Astrocyte (in vitro differentiated cells and primary cell): ENCODE measurements around the gene CCL19. TPM values are rescaled to one million over a fixed set of nuclear protein-coding genes. Genes with fewer than 3 reads are reported as not detected.

Experiments
- DNase-seq: peaks from one replicate; pipeline ENCODE4 v3.0.0-alpha.2; 2010; ENCODE audit warnings: low read depth
- FAIRE-seq: peaks from 2 replicates; lab custom pipeline; 2011; peaks lifted over from hg19 to GRCh38; lab: Jason Lieb, UNC
- H2AFZ ChIP-seq: 2 replicates; pipeline ENCODE4 v1.6.0; 2012; ENCODE audit warnings: low read depth, low read length, inconsistent platforms
- H3K27ac ChIP-seq: 2 replicates; pipeline ENCODE4 v1.5.1; 2011; ENCODE audit warnings: low read depth, low read length, inconsistent platforms
- H3K27me3 ChIP-seq: 2 replicates; pipeline ENCODE4 v1.6.0; 2011; ENCODE audit warnings: low read length, inconsistent platforms; ENCODE audit not compliant: insufficient read depth
- H3K36me3 ChIP-seq: 2 replicates; pipeline ENCODE4 v1.5.1; 2011; ENCODE audit warnings: low read length, inconsistent platforms; ENCODE audit not compliant: insufficient read depth
- H3K4me1 ChIP-seq: 2 replicates; pipeline ENCODE4 v1.5.1; 2011; ENCODE audit warnings: low read length, inconsistent platforms; ENCODE audit not compliant: insufficient read depth
- H3K4me2 ChIP-seq: 2 replicates; pipeline ENCODE4 v1.6.0; 2012; ENCODE audit warnings: low read length, inconsistent platforms
- H3K4me3 ChIP-seq: 2 replicates; pipeline ENCODE4 v1.5.1; 2011; ENCODE audit warnings: low read depth, mild to moderate bottlenecking, low read length, inconsistent platforms; ENCODE audit not compliant: insufficient read depth
- H3K79me2 ChIP-seq: 2 replicates; pipeline ENCODE4 v1.6.0; 2012; ENCODE audit warnings: mild to moderate bottlenecking, low read length, inconsistent platforms; ENCODE audit not compliant: insufficient read depth
- H3K9ac ChIP-seq: 2 replicates; pipeline ENCODE4 v1.6.0; 2012; ENCODE audit warnings: mild to moderate bottlenecking, low read length, inconsistent platforms
- H3K9me3 ChIP-seq: 2 replicates; pipeline ENCODE4 v1.5.1; 2012; ENCODE audit warnings: low read depth, mild to moderate bottlenecking, low read length, inconsistent platforms; ENCODE audit not compliant: insufficient read depth
- H4K20me1 ChIP-seq: 2 replicates; pipeline ENCODE4 v1.6.0; 2012; ENCODE audit warnings: low read length, inconsistent platforms; ENCODE audit not compliant: insufficient read depth
- H3K27ac Mint-ChIP-seq: one replicate; pipeline ENCODE4 v1.8.0; 2021; ENCODE audit warnings: mild to moderate bottlenecking, mixed read lengths; ENCODE audit not compliant: unreplicated experiment
- H3K27me3 Mint-ChIP-seq: one replicate; pipeline ENCODE4 v1.8.0; 2021; ENCODE audit warnings: low read depth, mixed read lengths; ENCODE audit not compliant: unreplicated experiment
- H3K36me3 Mint-ChIP-seq: one replicate; pipeline ENCODE4 v1.8.0; 2021; ENCODE audit warnings: low read depth, mixed read lengths; ENCODE audit not compliant: unreplicated experiment
- H3K4me1 Mint-ChIP-seq: one replicate; pipeline ENCODE4 v1.8.0; 2021; ENCODE audit warnings: low read depth, mixed read lengths; ENCODE audit not compliant: unreplicated experiment
- H3K4me3 Mint-ChIP-seq: one replicate; pipeline ENCODE4 v1.8.0; 2021; ENCODE audit warnings: mild to moderate bottlenecking, moderate library complexity, mixed read lengths; ENCODE audit not compliant: unreplicated experiment
- H3K9me3 Mint-ChIP-seq: one replicate; pipeline ENCODE4 v1.8.0; 2021; ENCODE audit warnings: mild to moderate bottlenecking, mixed read lengths; ENCODE audit not compliant: unreplicated experiment
- EZH2 ChIP-seq: IDR thresholded peaks from 2 replicates; pipeline ENCODE4 v1.6.1; 2012; ENCODE audit warnings: mild to moderate bottlenecking, low read length, inconsistent platforms; ENCODE audit not compliant: insufficient read depth
- total RNA-seq: library from RNA; stranded (reverse); gene quantifications from 2 replicates; pipeline ENCODE4 v1.2.1, GENCODE V29; 2021
- TF ChIP-seq, protein P1 (sequence below): IDR thresholded peaks from 2 replicates; pipeline ENCODE4 v1.5.1; 2011; ENCODE audit warnings: low read depth, mild to moderate bottlenecking, inconsistent platforms, low read length, moderate library complexity; ENCODE audit not compliant: insufficient read depth

Gene CCL19
- total RNA-seq, 1 donor from 2014 or later: not detected

DNA sequence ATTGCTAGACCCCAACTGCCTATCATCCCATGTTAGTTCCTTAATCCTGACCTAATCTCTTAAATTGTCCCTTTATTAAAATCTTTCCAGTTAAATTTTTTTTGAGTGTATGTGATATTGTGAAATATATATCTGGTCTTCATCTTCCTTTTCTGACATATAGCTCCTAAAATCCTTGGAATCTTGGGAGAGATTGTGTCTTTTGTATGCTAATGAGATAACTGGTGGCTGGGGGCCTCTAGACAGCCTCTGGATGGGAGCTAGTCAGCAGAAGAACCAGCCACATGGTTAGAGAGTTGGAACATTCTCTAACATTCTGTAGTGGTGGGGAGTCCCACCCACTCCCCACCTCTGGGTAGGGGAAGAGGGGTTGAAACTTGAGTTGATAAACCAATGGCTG is 3.7 kb upstream of the CCL19 start:
- no peak overlapping the region for H3K27ac Mint-ChIP-seq
- peaks cover 44% of the 10 kb centered on the region for H3K27me3 Mint-ChIP-seq
- peaks cover 15% of the 10 kb centered on the region for H3K27me3 ChIP-seq
- H3K4me2 ChIP-seq: no peak overlapping the region
- H4K20me1 ChIP-seq: no peaks in the 10 kb centered on the region
- no peaks in the 10 kb centered on the region for H3K9me3 ChIP-seq
- TF ChIP-seq, protein P1, sequence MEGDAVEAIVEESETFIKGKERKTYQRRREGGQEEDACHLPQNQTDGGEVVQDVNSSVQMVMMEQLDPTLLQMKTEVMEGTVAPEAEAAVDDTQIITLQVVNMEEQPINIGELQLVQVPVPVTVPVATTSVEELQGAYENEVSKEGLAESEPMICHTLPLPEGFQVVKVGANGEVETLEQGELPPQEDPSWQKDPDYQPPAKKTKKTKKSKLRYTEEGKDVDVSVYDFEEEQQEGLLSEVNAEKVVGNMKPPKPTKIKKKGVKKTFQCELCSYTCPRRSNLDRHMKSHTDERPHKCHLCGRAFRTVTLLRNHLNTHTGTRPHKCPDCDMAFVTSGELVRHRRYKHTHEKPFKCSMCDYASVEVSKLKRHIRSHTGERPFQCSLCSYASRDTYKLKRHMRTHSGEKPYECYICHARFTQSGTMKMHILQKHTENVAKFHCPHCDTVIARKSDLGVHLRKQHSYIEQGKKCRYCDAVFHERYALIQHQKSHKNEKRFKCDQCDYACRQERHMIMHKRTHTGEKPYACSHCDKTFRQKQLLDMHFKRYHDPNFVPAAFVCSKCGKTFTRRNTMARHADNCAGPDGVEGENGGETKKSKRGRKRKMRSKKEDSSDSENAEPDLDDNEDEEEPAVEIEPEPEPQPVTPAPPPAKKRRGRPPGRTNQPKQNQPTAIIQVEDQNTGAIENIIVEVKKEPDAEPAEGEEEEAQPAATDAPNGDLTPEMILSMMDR: no peak
- TF ChIP-seq EZH2: no peak
- no peaks in the 10 kb centered on the region for H3K9me3 Mint-ChIP-seq
- H3K9ac ChIP-seq: no peak overlapping the region
- H3K4me1 Mint-ChIP-seq: no peaks in the 10 kb centered on the region
- H3K36me3 Mint-ChIP-seq: peaks cover 4% of the 10 kb centered on the region
- H3K79me2 ChIP-seq: no peaks in the 10 kb centered on the region
- DNase-seq (no peak), FAIRE-seq (no peak)
- no peak overlapping the region for H3K4me3 ChIP-seq
- H3K4me3 Mint-ChIP-seq: no peak overlapping the region
- H3K4me1 ChIP-seq: no peaks in the 10 kb centered on the region
- no peak overlapping the region for H3K27ac ChIP-seq
- no peaks in the 10 kb centered on the region for H3K36me3 ChIP-seq
- no peak overlapping the region for H2AFZ ChIP-seq

- H4K20me1 ChIP-seq: no peaks in the 10 kb centered on the region
- peaks cover 6% of the 10 kb centered on the region for H3K36me3 Mint-ChIP-seq
- no peak for FAIRE-seq
Observed at GRCh38 chr9:34693560-34693959, 2.5 kb upstream of the CCL19 start.

DNA sequence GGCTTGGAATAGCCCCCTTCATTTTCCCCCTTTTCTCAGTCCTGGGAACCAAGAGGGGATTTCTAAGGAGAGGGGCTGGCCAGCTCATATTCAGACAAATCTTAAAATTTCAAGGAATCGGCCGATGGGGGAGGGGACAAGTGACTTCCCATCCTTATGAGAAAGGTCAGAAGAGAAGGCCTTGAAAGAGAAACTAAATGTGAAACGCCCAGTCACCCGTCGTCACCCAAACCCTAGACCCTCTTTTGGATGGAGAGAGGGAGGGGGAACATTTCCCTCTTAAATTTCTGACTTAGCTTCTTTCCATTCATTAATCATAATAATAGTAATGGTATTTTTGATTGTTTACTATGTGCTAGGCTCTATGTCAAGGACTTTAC is 850 bp upstream of the CCL19 start:
- no peak overlapping the region for H2AFZ ChIP-seq
- no peaks in the 10 kb centered on the region for H3K79me2 ChIP-seq
- H4K20me1 ChIP-seq: no peaks in the 10 kb centered on the region
- H3K4me3 Mint-ChIP-seq: no peak overlapping the region
- no peaks in the 10 kb centered on the region for H3K9me3 ChIP-seq
- H3K27me3 Mint-ChIP-seq: peaks cover 31% of the 10 kb centered on the region
- no peaks in the 10 kb centered on the region for H3K9me3 Mint-ChIP-seq
- no peaks in the 10 kb centered on the region for H3K4me1 ChIP-seq
- no peak overlapping the region for H3K4me2 ChIP-seq
- H3K4me3 ChIP-seq: no peak overlapping the region
- no peak for FAIRE-seq
- no peak overlapping the region for H3K27ac ChIP-seq
- TF ChIP-seq EZH2: no peak
- TF ChIP-seq, protein P1: no peak
- H3K9ac ChIP-seq: no peak overlapping the region
- no peak overlapping the region for H3K27ac Mint-ChIP-seq
- no peaks in the 10 kb centered on the region for H3K36me3 ChIP-seq
- DNase-seq: no peak
- no peaks in the 10 kb centered on the region for H3K4me1 Mint-ChIP-seq
- H3K36me3 Mint-ChIP-seq: peaks cover 9% of the 10 kb centered on the region
- peaks cover 2% of the 10 kb centered on the region for H3K27me3 ChIP-seq

More at GRCh38 chr9:34693560-34693959, 2.5 kb upstream of the CCL19 start:
- H3K9ac ChIP-seq: no peak overlapping the region
- peaks cover 6% of the 10 kb centered on the region for H3K27me3 ChIP-seq
- Mint-ChIP-seq H3K27me3 (peaks cover 40% of the 10 kb centered on the region), H3K27ac (no peak overlapping the region), H3K9me3 (no peaks in the 10 kb centered on the region), H3K4me3 (no peak overlapping the region), H3K4me1 (no peaks in the 10 kb centered on the region)
- no peak overlapping the region for H3K27ac ChIP-seq
- no peak overlapping the region for H3K4me3 ChIP-seq
- no peaks in the 10 kb centered on the region for H3K9me3 ChIP-seq
- H3K36me3 ChIP-seq: no peaks in the 10 kb centered on the region
- no peaks in the 10 kb centered on the region for H3K4me1 ChIP-seq
- no peak for DNase-seq
- no peaks in the 10 kb centered on the region for H3K79me2 ChIP-seq
- H2AFZ ChIP-seq: no peak overlapping the region
- no peak for TF ChIP-seq EZH2
- TF ChIP-seq, protein P1: no peak
- no peak overlapping the region for H3K4me2 ChIP-seq
